ENCODE results near the gene NDST1. TPM values are rescaled to one million over a fixed set of nuclear protein-coding genes. Genes with fewer than 3 reads are reported as not detected.

NDST1 gene
- polyA plus RNA-seq, 1 donor (not counting 4 experiments of a cell fraction or from before 2014, with no cell fraction given) = 24.9 TPM

GRCh38 chr5:150523472-150524350, 15.8 kb downstream of the NDST1 start:
- no peak overlapping the region for H2AFZ ChIP-seq (ENCODE audit: control insufficient read depth, low read length)
- no peak overlapping the region for H3K4me2 ChIP-seq (ENCODE audit: control insufficient read depth, extremely low read depth, insufficient read depth, low read depth, low read length)
- DNase-seq (ENCODE audit: low read depth, low spot score) (no peak), FAIRE-seq (peak; percentile 58)
- peaks cover 4% of the 10 kb centered on the region for H3K9me1 ChIP-seq (ENCODE audit: control insufficient read depth, extremely low read depth, insufficient read depth, low read length)
- H3K4me3 ChIP-seq (ENCODE audit: control insufficient read depth in 2 of 3, extremely low read depth in 1 of 3, insufficient read depth in 2 of 3, low read depth in 1 of 3, low read length in 3 of 3) = no peak overlapping the region
- peaks cover 30 to 34% of the 10 kb centered on the region in 2 experiments for H3K36me3 ChIP-seq (ENCODE audit: control insufficient read depth in 2 of 2, extremely low read depth in 1 of 2, insufficient read depth in 2 of 2, low read length in 2 of 2)
- peaks cover 84% of the 10 kb centered on the region for H3K79me2 ChIP-seq (ENCODE audit: control insufficient read depth, insufficient read depth, low read length)
- peaks cover 6% of the 10 kb centered on the region for H4K20me1 ChIP-seq (ENCODE audit: control insufficient read depth, extremely low read depth, insufficient read depth, low read length)
- TF ChIP-seq, protein P1, sequence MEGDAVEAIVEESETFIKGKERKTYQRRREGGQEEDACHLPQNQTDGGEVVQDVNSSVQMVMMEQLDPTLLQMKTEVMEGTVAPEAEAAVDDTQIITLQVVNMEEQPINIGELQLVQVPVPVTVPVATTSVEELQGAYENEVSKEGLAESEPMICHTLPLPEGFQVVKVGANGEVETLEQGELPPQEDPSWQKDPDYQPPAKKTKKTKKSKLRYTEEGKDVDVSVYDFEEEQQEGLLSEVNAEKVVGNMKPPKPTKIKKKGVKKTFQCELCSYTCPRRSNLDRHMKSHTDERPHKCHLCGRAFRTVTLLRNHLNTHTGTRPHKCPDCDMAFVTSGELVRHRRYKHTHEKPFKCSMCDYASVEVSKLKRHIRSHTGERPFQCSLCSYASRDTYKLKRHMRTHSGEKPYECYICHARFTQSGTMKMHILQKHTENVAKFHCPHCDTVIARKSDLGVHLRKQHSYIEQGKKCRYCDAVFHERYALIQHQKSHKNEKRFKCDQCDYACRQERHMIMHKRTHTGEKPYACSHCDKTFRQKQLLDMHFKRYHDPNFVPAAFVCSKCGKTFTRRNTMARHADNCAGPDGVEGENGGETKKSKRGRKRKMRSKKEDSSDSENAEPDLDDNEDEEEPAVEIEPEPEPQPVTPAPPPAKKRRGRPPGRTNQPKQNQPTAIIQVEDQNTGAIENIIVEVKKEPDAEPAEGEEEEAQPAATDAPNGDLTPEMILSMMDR (optimal IDR thresholded peaks at IDR 0.05 in 1 of 3, IDR thresholded peaks at IDR 0.05 in 1 of 3, conservative IDR thresholded peaks at IDR 0.05 in 1 of 3; ENCODE audit: extremely low read depth in 1 of 3, insufficient read depth in 2 of 3, low read length in 3 of 3) = peak in 2 of 3 experiments; percentile 54 to 76
- no peak for TF ChIP-seq EZH2 (IDR thresholded peaks at IDR 0.05; ENCODE audit: low read length)
- no peaks in the 10 kb centered on the region for H3K27me3 ChIP-seq (ENCODE audit: control insufficient read depth, extremely low read depth, insufficient read depth, low read length)
- no peaks in the 10 kb centered on the region for H3K9me3 ChIP-seq (ENCODE audit: control insufficient read depth, low read depth, low read length)
- H3K9ac ChIP-seq (ENCODE audit: control insufficient read depth, extremely low read depth, insufficient read depth, low read length) = no peak overlapping the region
- peaks cover 22% of the 10 kb centered on the region for H3K4me1 ChIP-seq (ENCODE audit: control insufficient read depth, extremely low read depth, insufficient read depth, low read length)
- dilution Hi-C loops (cut with MboI; ENCODE audit: extremely low pct_ligation_motif_present, low sequenced_read_pairs) = no loop called here
- H3K27ac ChIP-seq (ENCODE audit: control insufficient read depth, insufficient read depth, low read length) = no peak overlapping the region

- FAIRE-seq (no peak), DNase-seq (ENCODE audit: low read depth, low spot score) (no peak)
- H3K9ac ChIP-seq (ENCODE audit: control insufficient read depth, extremely low read depth, insufficient read depth, low read length) = no peak overlapping the region
- no peaks in the 10 kb centered on the region for H3K27me3 ChIP-seq (ENCODE audit: control insufficient read depth, extremely low read depth, insufficient read depth, low read length)
- H3K79me2 ChIP-seq (ENCODE audit: control insufficient read depth, insufficient read depth, low read length) = peaks cover 86% of the 10 kb centered on the region
- no peak overlapping the region for H3K4me3 ChIP-seq (ENCODE audit: control insufficient read depth in 2 of 3, extremely low read depth in 1 of 3, insufficient read depth in 2 of 3, low read depth in 1 of 3, low read length in 3 of 3)
- H2AFZ ChIP-seq (ENCODE audit: control insufficient read depth, low read length) = no peak overlapping the region
- TF ChIP-seq, protein P1 (optimal IDR thresholded peaks at IDR 0.05 in 1 of 3, IDR thresholded peaks at IDR 0.05 in 1 of 3, conservative IDR thresholded peaks at IDR 0.05 in 1 of 3; ENCODE audit: extremely low read depth in 1 of 3, insufficient read depth in 2 of 3, low read length in 3 of 3) = no peak
- no peak for TF ChIP-seq EZH2 (IDR thresholded peaks at IDR 0.05; ENCODE audit: low read length)
- no peak overlapping the region for H3K4me2 ChIP-seq (ENCODE audit: control insufficient read depth, extremely low read depth, insufficient read depth, low read depth, low read length)
- dilution Hi-C loops (cut with MboI; ENCODE audit: extremely low pct_ligation_motif_present, low sequenced_read_pairs) = no loop called here
- H3K4me1 ChIP-seq (ENCODE audit: control insufficient read depth, extremely low read depth, insufficient read depth, low read length) = peaks cover 22% of the 10 kb centered on the region
- H3K36me3 ChIP-seq (ENCODE audit: control insufficient read depth in 2 of 2, extremely low read depth in 1 of 2, insufficient read depth in 2 of 2, low read length in 2 of 2) = peaks cover 29 to 30% of the 10 kb centered on the region in 2 experiments
- no peaks in the 10 kb centered on the region for H3K9me3 ChIP-seq (ENCODE audit: control insufficient read depth, low read depth, low read length)
- H4K20me1 ChIP-seq (ENCODE audit: control insufficient read depth, extremely low read depth, insufficient read depth, low read length) = peaks cover 6% of the 10 kb centered on the region
- peaks cover 2% of the 10 kb centered on the region for H3K9me1 ChIP-seq (ENCODE audit: control insufficient read depth, extremely low read depth, insufficient read depth, low read length)
- H3K27ac ChIP-seq (ENCODE audit: control insufficient read depth, insufficient read depth, low read length) = no peak overlapping the region
These were observed 17.2 kb downstream of the NDST1 start for GRCh38 chr5:150525163-150525562.
